Measurements from ENCODE around the gene HOXA11. TPM values are rescaled to one million over a fixed set of nuclear protein-coding genes. Genes with fewer than 3 reads are reported as not detected.

HOXA11 gene
- total RNA-seq, 1 donor from 2014 or later: 6.3 TPM

DNA sequence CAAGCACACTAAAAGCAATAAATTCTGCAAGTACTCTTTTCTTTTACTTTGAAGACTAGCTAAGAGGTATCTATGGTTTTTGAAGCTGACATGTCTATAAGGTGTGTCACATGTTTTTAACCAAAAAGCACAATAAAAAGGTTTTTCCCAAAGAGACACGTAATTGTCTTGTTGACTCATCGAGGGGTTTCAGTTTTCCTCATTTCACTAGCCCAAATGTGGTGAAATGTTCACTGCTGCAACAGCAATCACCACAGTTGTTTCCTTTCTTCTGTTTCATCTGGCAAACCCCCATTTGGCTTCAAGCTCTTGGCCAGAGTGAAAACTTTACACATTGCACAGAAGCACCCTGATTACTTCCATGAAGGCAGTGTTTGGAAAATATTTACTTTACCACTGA is 50.6 kb downstream of the HOXA11 start:
- DNase-seq (ENCODE audit: low spot score): no peak

DNA sequence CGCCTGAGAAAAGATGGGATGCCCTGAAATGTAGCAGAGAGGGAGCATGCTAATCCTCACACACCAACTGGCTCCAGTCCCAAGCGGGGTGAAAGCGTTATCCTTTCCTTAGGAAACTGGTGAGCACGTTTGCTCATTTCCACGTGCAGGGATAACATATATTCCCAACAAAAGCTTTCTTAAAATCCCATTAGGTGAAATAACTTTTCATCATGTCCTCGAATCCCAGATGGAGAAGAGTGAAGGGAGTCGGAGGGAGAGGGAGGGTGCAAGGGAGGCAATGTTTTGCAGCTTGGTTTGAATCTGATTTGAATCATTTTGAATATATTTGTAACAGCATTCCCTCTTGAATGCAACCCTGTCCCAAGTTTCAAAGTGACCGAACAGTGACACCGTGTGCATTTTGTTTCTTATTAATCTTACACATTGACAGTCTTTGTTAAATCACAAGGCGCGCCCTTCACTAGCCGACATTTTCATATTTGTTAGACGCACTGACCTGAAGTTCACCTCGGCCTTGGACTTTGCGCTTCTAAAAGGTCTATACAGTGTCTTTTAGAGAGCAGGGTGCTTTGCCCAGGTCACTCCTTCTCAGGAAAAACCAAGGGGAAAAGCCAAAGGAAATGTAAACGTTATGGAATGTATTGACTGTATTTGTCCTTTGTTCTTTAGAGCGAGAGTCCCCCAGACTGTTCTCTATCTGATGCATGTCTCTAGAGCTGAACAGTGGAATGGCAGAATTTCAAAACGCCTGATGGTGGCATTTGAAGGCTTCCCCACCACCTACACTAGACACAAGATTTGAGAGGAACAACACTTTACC is 51.4 kb downstream of the HOXA11 start:
- DNase-seq (ENCODE audit: low spot score): no peak

DNA sequence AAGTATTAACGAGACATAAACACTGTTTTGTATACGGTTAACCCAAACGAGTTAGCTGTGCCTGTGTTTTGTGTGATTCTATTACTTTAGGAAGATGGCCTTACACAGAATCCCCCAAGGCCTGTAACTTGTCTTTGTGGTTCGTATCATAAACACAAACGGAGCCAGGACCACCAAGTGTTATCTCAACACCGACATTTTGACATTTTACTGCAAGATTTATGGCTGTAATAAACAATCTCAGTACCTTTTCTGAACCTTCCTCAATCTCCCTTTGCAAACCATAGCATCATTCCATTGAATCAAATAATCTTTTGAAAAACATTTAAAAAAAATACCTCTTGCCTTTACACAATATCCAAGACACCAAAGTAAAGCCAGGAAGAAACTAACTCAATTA is 52.1 kb downstream of the HOXA11 start:
- no peak for DNase-seq (ENCODE audit: low spot score)

DNA sequence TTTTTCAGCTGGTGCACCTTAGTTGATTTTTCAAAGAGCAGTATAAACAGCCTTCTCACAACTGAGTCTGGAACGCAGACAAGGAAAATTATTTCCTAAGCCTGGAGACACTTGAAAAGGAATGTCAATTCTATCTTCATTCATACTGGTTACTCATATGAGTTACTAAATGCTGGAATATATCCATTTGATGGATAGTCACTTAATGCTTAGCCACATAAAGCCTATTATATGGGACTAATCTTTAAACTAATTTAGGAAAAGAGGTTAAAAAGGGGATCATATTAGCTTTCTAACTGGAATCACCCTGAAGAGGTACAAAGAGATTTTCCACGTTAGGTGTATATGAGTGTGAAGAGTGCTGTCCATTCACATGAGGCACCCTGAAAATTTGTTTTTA is 52.8 kb downstream of the HOXA11 start:
- DNase-seq (ENCODE audit: low spot score): no peak

DNA sequence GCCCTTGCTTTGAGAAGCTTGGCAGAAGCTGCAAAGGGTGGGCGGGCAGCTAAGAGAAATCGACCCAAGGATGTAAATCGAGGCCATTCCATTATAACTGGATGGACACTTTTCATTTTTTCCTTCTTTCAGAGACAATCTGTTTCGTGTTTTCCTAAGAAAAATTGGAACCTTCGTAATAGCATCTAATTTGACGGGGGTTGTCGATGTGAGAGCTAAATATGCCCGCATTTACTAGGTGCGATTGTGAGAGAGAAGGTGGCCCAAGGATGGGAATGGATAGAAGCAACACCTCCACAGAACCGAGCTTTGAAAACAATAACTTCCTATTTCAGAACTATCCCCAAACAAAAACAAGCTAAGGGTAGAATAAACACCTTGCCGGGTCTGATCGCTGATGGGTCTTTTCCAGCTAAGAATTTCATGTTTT is 53.6 kb downstream of the HOXA11 start:
- no peak for DNase-seq (ENCODE audit: low spot score)

Other genes with a start within 250 kb of the HOXA11 start
- 1.9 TPM for gene HOXA1, start 89.2 kb downstream of the HOXA11 start, total RNA-seq (ENCODE audit: insufficient read depth, low replicate concordance)
- gene HOXA2, start 82.5 kb downstream of the HOXA11 start, total RNA-seq (ENCODE audit: insufficient read depth, low replicate concordance): 0.24 TPM
- 4.1 TPM for gene HOXA4, start 54.5 kb downstream of the HOXA11 start, total RNA-seq (ENCODE audit: insufficient read depth, low replicate concordance)
- 2.9 TPM for gene HOXA5, start 41.6 kb downstream of the HOXA11 start, total RNA-seq (ENCODE audit: insufficient read depth, low replicate concordance)
- gene HOXA6, start 37.5 kb downstream of the HOXA11 start, total RNA-seq (ENCODE audit: insufficient read depth, low replicate concordance): not detected
- 0.96 TPM for gene HOXA3, start 32.6 kb downstream of the HOXA11 start, total RNA-seq (ENCODE audit: insufficient read depth, low replicate concordance)
- 0.72 TPM for gene HOXA7, start 28.6 kb downstream of the HOXA11 start, total RNA-seq (ENCODE audit: insufficient read depth, low replicate concordance)
- 18.8 TPM for gene HOXA9, start 19.7 kb downstream of the HOXA11 start, total RNA-seq (ENCODE audit: insufficient read depth, low replicate concordance)
- gene HOXA10, start 10.9 kb downstream of the HOXA11 start, total RNA-seq (ENCODE audit: insufficient read depth, low replicate concordance): 14.2 TPM
- 15.6 TPM for gene HOXA13, start 14.9 kb upstream of the HOXA11 start, total RNA-seq (ENCODE audit: insufficient read depth, low replicate concordance)
- gene EVX1, start 57.6 kb upstream of the HOXA11 start, total RNA-seq (ENCODE audit: insufficient read depth, low replicate concordance): 1.7 TPM

Measured in umbilical cord (tissue), 2 donors.